ENCODE results near the gene SMAD5.

SMAD5 gene

GRCh38 chr5:136198453-136198852 is 65.8 kb downstream of the SMAD5 start:
- Histone ChIP-seq H3K9me3 (ENCODE audit: control insufficient read depth, insufficient read depth, low read length) (no peaks in the 10 kb centered on the region), H3K9ac (ENCODE audit: low read depth, low read length) (no peak overlapping the region), H3K4me3 (ENCODE audit: low read depth, low read length) (no peak overlapping the region), H3K36me3 (ENCODE audit: control insufficient read depth, insufficient read depth, low read length) (no peaks in the 10 kb centered on the region), H3K27me3 (ENCODE audit: control insufficient read depth, insufficient read depth, low read length) (peaks cover 85% of the 10 kb centered on the region), H3K4me1 (ENCODE audit: control insufficient read depth, insufficient read depth, low read length) (peaks cover 17% of the 10 kb centered on the region), H3K27ac (ENCODE audit: low read depth, low read length) (no peak overlapping the region)

GRCh38 chr5:136199408-136199807 is 66.8 kb downstream of the SMAD5 start:
- H3K4me1 ChIP-seq (ENCODE audit: control insufficient read depth, insufficient read depth, low read length), result peaks cover 21% of the 10 kb centered on the region
- no peaks in the 10 kb centered on the region for H3K9me3 ChIP-seq (ENCODE audit: control insufficient read depth, insufficient read depth, low read length)
- no peak overlapping the region for H3K4me3 ChIP-seq (ENCODE audit: low read depth, low read length)
- no peak overlapping the region for H3K27ac ChIP-seq (ENCODE audit: low read depth, low read length)
- no peaks in the 10 kb centered on the region for H3K36me3 ChIP-seq (ENCODE audit: control insufficient read depth, insufficient read depth, low read length)
- H3K9ac ChIP-seq (ENCODE audit: low read depth, low read length), result no peak overlapping the region
- H3K27me3 ChIP-seq (ENCODE audit: control insufficient read depth, insufficient read depth, low read length), result peaks cover 85% of the 10 kb centered on the region

GRCh38 chr5:136200130-136200529 is 67.5 kb downstream of the SMAD5 start:
- H3K36me3 ChIP-seq (ENCODE audit: control insufficient read depth, insufficient read depth, low read length), result no peaks in the 10 kb centered on the region
- H3K4me1 ChIP-seq (ENCODE audit: control insufficient read depth, insufficient read depth, low read length), result peaks cover 21% of the 10 kb centered on the region
- H3K9me3 ChIP-seq (ENCODE audit: control insufficient read depth, insufficient read depth, low read length), result no peaks in the 10 kb centered on the region
- no peak overlapping the region for H3K9ac ChIP-seq (ENCODE audit: low read depth, low read length)
- H3K27ac ChIP-seq (ENCODE audit: low read depth, low read length), result no peak overlapping the region
- H3K4me3 ChIP-seq (ENCODE audit: low read depth, low read length), result no peak overlapping the region
- H3K27me3 ChIP-seq (ENCODE audit: control insufficient read depth, insufficient read depth, low read length), result peaks cover 85% of the 10 kb centered on the region

- Histone ChIP-seq H3K4me1 (ENCODE audit: control insufficient read depth, insufficient read depth, low read length) (peaks cover 21% of the 10 kb centered on the region), H3K36me3 (ENCODE audit: control insufficient read depth, insufficient read depth, low read length) (no peaks in the 10 kb centered on the region), H3K9me3 (ENCODE audit: control insufficient read depth, insufficient read depth, low read length) (no peaks in the 10 kb centered on the region), H3K4me3 (ENCODE audit: low read depth, low read length) (no peak overlapping the region), H3K27ac (ENCODE audit: low read depth, low read length) (no peak overlapping the region), H3K9ac (ENCODE audit: low read depth, low read length) (no peak overlapping the region), H3K27me3 (ENCODE audit: control insufficient read depth, insufficient read depth, low read length) (peaks cover 85% of the 10 kb centered on the region)
Measured at GRCh38 chr5:136200761-136201160, 68.1 kb downstream of the SMAD5 start.

- H3K4me3 ChIP-seq (ENCODE audit: low read depth, low read length), result no peak overlapping the region
- H3K27me3 ChIP-seq (ENCODE audit: control insufficient read depth, insufficient read depth, low read length), result peaks cover 86% of the 10 kb centered on the region
Measured at GRCh38 chr5:136201870-136202269, 69.2 kb downstream of the SMAD5 start.

GRCh38 chr5:136202469-136203205 is 70.0 kb downstream of the SMAD5 start:
- H3K9ac ChIP-seq (ENCODE audit: low read depth, low read length), result no peak overlapping the region
- H3K27me3 ChIP-seq (ENCODE audit: control insufficient read depth, insufficient read depth, low read length), result peaks cover 86% of the 10 kb centered on the region

More at GRCh38 chr5:136201870-136202269, 69.2 kb downstream of the SMAD5 start:
- Histone ChIP-seq H3K9ac (ENCODE audit: low read depth, low read length) (no peak overlapping the region), H3K27ac (ENCODE audit: low read depth, low read length) (no peak overlapping the region), H3K9me3 (ENCODE audit: control insufficient read depth, insufficient read depth, low read length) (no peaks in the 10 kb centered on the region), H3K36me3 (ENCODE audit: control insufficient read depth, insufficient read depth, low read length) (no peaks in the 10 kb centered on the region), H3K4me1 (ENCODE audit: control insufficient read depth, insufficient read depth, low read length) (peaks cover 21% of the 10 kb centered on the region)

GRCh38 chr5:136203303-136203922 is 70.8 kb downstream of the SMAD5 start:
- peaks cover 21% of the 10 kb centered on the region for H3K4me1 ChIP-seq (ENCODE audit: control insufficient read depth, insufficient read depth, low read length)
- H3K9ac ChIP-seq (ENCODE audit: low read depth, low read length), result no peak overlapping the region
- H3K9me3 ChIP-seq (ENCODE audit: control insufficient read depth, insufficient read depth, low read length), result no peaks in the 10 kb centered on the region
- no peaks in the 10 kb centered on the region for H3K36me3 ChIP-seq (ENCODE audit: control insufficient read depth, insufficient read depth, low read length)
- no peak overlapping the region for H3K27ac ChIP-seq (ENCODE audit: low read depth, low read length)
- peaks cover 90% of the 10 kb centered on the region for H3K27me3 ChIP-seq (ENCODE audit: control insufficient read depth, insufficient read depth, low read length)
- peak overlapping the region; percentile 22; the same call in 1 of the 2 replicates for H3K4me3 ChIP-seq (ENCODE audit: low read depth, low read length)

More at GRCh38 chr5:136202469-136203205, 70.0 kb downstream of the SMAD5 start:
- Histone ChIP-seq H3K4me1 (ENCODE audit: control insufficient read depth, insufficient read depth, low read length) (peaks cover 21% of the 10 kb centered on the region), H3K9me3 (ENCODE audit: control insufficient read depth, insufficient read depth, low read length) (no peaks in the 10 kb centered on the region), H3K36me3 (ENCODE audit: control insufficient read depth, insufficient read depth, low read length) (no peaks in the 10 kb centered on the region), H3K4me3 (ENCODE audit: low read depth, low read length) (peak overlapping the region; percentile 22; the same call in 1 of the 2 replicates), H3K27ac (ENCODE audit: low read depth, low read length) (no peak overlapping the region)

- H3K4me1 ChIP-seq (ENCODE audit: control insufficient read depth, insufficient read depth, low read length), result peaks cover 21% of the 10 kb centered on the region
- H3K4me3 ChIP-seq (ENCODE audit: low read depth, low read length), result no peak overlapping the region
- no peak overlapping the region for H3K27ac ChIP-seq (ENCODE audit: low read depth, low read length)
- no peaks in the 10 kb centered on the region for H3K36me3 ChIP-seq (ENCODE audit: control insufficient read depth, insufficient read depth, low read length)
- peaks cover 85% of the 10 kb centered on the region for H3K27me3 ChIP-seq (ENCODE audit: control insufficient read depth, insufficient read depth, low read length)
- H3K9me3 ChIP-seq (ENCODE audit: control insufficient read depth, insufficient read depth, low read length), result no peaks in the 10 kb centered on the region
- H3K9ac ChIP-seq (ENCODE audit: low read depth, low read length), result no peak overlapping the region
Measured at GRCh38 chr5:136205061-136205702, 72.5 kb downstream of the SMAD5 start.

GRCh38 chr5:136205941-136206340 is 73.3 kb downstream of the SMAD5 start:
- Histone ChIP-seq H3K4me1 (ENCODE audit: control insufficient read depth, insufficient read depth, low read length) (peaks cover 21% of the 10 kb centered on the region), H3K4me3 (ENCODE audit: low read depth, low read length) (no peak overlapping the region), H3K36me3 (ENCODE audit: control insufficient read depth, insufficient read depth, low read length) (no peaks in the 10 kb centered on the region), H3K27me3 (ENCODE audit: control insufficient read depth, insufficient read depth, low read length) (peaks cover 81% of the 10 kb centered on the region), H3K9me3 (ENCODE audit: control insufficient read depth, insufficient read depth, low read length) (no peaks in the 10 kb centered on the region), H3K9ac (ENCODE audit: low read depth, low read length) (no peak overlapping the region), H3K27ac (ENCODE audit: low read depth, low read length) (no peak overlapping the region)

GRCh38 chr5:136206361-136206760 is 73.7 kb downstream of the SMAD5 start:
- peaks cover 21% of the 10 kb centered on the region for H3K4me1 ChIP-seq (ENCODE audit: control insufficient read depth, insufficient read depth, low read length)
- no peaks in the 10 kb centered on the region for H3K9me3 ChIP-seq (ENCODE audit: control insufficient read depth, insufficient read depth, low read length)
- H3K4me3 ChIP-seq (ENCODE audit: low read depth, low read length), result no peak overlapping the region
- peaks cover 80% of the 10 kb centered on the region for H3K27me3 ChIP-seq (ENCODE audit: control insufficient read depth, insufficient read depth, low read length)
- no peak overlapping the region for H3K9ac ChIP-seq (ENCODE audit: low read depth, low read length)
- no peak overlapping the region for H3K27ac ChIP-seq (ENCODE audit: low read depth, low read length)
- H3K36me3 ChIP-seq (ENCODE audit: control insufficient read depth, insufficient read depth, low read length), result no peaks in the 10 kb centered on the region

- H3K27me3 ChIP-seq (ENCODE audit: control insufficient read depth, insufficient read depth, low read length), result peaks cover 67% of the 10 kb centered on the region
- peaks cover 8% of the 10 kb centered on the region for H3K4me1 ChIP-seq (ENCODE audit: control insufficient read depth, insufficient read depth, low read length)
- H3K9me3 ChIP-seq (ENCODE audit: control insufficient read depth, insufficient read depth, low read length), result no peaks in the 10 kb centered on the region
- no peak overlapping the region for H3K4me3 ChIP-seq (ENCODE audit: low read depth, low read length)
- no peaks in the 10 kb centered on the region for H3K36me3 ChIP-seq (ENCODE audit: control insufficient read depth, insufficient read depth, low read length)
- H3K9ac ChIP-seq (ENCODE audit: low read depth, low read length), result no peak overlapping the region
- no peak overlapping the region for H3K27ac ChIP-seq (ENCODE audit: low read depth, low read length)
Measured at GRCh38 chr5:136207631-136208030, 75.0 kb downstream of the SMAD5 start.
